SKM-1 treated with dmso at 0.1 percent for 144 hours (cell line): Measurements from ENCODE around the gene ING2.
A peak's percentile ranks its signal among the peaks of the same experiment; 100 is the strongest.
"Not testable (repeated sequence)": the region's sequence is repeated elsewhere in the genome, so short reads cannot be mapped to it uniquely, and the experiment has no call there.

ENCODE experiments used
- DNase-seq: peaks from one replicate; lab custom pipeline; 2025; ENCODE audit not compliant: unreplicated experiment; lab: John Stamatoyannopoulos, UW

ING2 gene

DNA sequence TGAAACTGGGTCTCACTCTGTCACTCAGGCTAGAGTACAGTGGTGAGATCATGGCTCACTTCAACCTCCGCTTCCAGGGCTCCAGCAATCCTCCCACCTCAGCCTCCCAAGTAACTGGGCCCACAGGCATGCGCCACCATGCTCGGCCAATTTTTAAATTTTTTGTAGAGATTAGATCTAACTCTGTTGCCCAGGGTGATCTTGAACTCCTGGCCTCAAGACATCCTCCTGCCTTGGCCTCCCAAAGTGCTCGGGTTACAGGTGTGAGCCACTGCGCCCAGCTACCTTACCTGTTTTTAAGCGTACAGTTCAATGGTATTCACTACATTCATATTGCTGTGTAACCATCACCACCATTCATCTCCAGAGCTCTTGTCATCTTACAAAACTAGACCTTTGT is 41.5 kb downstream of the ING2 start:
- no peak for DNase-seq

DNA sequence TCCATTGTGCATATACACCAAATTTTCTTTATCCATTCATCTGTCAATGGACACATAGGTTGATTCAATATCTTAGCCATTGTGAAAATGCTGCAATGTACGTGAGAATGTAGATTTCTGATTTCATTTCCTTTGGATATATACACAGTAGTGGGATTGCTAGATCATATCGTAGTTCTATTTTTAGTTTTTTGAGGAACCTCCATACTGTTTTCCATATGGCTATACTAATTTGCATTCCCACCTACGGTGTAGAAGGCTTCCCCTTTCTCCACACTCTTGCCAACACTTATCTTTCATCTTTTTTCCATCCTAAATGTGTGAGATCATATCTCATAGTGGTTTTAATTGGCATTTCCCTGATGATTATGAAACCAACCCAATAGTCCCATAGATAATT is 43.4 kb downstream of the ING2 start:
- no peak for DNase-seq

DNA sequence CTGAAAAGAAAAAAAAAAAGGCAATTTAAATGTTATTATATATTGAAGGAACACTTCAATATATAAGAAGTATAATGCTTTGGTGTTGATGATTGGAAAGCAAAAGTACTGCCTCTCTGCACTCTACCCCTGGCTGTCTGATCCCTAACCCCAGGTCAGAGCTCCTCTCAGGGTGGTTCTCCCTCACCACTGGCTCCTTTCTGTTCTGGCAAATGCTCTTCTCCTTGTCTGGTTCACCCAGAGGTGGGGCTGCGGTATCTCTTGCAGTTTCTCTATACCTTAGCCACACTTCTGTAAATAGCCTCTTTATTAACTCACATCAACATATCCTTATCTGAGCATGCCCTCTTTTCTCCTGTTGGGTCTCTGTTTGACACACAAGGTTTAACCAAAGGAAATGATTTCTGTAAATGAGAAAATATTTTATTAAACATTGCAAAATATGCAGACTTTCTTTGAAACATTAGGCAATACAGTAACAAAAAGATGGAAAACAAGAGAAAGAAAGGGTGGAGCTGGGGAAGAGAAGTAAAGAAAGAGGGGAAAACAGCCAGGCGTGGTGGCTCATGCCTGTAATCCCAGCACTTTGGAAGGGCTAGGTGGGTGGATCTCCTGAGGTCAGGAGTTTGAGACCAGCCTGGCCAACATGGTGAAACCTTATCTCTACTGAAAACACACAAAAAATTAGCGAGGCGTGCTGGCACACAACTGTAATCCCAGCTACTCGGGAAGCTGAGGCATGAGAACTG is 45.7 kb downstream of the ING2 start:
- no peak for DNase-seq

DNA sequence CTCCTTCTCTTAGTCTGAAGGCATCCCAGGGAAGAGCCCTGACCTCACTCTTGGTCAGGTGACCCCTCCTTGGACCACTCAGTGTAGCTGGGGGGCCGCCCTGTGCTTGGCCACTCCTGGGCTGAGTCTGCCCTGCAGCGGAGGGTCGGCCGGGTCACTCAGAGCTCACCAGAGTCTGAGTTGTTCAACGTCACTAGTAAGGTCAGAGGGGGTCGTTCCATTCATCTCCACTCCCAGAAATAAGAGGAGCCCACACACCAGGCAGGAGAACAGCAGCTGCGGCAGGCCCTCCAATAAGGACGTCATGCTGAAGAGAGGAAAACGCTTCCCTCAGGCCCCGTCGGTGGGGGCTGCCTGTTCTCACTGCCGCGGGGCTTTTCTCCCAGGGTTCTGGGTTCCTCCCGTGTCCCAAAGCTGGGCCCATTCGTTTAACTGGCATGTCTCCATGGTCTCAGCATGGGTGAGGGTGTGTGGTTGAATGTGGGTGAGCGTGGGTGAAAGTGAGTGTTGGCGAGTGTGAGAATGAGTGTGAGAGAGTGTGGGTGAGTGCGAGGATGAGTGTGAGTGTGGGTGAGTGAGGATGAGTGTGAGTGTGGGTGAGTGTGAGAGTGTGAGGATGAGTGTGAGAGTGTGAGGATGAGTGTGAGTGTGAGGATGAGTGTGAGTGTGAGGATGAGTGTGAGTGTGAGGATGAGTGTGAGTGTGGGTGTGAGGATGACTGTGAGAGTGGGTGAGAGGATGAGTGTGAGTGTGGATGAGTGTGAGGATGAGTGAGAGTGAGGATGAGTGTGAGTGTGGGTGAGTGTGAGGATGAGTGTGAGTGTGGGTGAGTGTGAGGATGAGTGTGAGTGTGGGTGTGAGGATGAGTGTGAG is 47.7 kb downstream of the ING2 start:
- no peak for DNase-seq

DNA sequence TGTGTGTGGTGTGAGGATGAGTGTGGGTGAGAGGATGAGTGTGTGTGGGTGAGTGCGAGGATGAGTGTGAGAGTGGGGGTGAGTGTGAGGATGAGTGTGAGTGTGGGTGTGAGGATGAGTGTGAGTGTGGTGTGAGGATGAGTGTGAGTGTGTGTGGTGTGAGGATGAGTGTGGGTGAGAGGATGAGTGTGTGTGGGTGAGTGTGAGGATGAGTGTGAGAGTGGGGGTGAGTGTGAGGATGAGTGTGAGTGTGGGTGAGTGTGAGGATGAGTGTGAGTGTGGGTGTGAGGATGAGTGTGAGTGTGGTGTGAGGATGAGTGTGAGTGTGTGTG is 48.3 kb downstream of the ING2 start:
- DNase-seq = not testable (repeated sequence)

DNA sequence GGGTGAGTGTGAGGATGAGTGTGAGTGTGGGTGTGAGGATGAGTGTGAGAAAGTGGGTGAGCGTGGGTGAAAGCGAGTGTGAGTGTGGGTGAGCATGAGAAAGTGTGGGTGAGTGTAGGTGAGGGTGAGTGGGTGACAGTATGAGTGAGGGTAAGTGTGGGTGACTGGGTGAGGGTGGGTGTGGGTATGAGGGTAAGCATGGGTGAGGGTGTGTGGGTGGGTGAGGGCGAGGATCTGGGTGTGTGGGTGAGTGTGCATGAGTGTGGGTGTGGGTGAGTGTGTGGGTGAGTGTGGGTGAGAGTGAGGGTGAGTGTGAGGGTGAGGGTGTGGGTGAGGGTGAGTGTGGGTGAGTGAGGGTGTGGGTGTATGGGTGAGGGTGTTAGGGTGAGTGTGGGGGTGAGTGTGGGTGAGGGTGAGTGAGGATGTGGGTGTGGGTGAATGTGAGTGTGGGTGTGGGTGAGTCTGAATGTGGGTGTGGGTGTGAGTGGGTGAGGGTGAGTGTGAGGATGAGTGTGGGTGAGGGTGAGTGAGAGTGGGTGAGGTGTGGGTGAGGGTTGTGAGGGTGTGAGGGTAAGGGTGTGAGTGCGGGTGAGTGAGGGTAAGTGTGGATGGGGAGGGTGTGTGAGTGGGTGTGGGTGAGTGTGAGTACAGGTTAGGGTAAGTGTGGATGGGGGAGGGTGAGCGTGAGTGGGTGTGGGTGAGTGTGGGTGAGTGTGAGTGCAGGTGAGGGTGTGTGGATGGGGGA is 48.9 kb downstream of the ING2 start:
- no peak for DNase-seq

DNA sequence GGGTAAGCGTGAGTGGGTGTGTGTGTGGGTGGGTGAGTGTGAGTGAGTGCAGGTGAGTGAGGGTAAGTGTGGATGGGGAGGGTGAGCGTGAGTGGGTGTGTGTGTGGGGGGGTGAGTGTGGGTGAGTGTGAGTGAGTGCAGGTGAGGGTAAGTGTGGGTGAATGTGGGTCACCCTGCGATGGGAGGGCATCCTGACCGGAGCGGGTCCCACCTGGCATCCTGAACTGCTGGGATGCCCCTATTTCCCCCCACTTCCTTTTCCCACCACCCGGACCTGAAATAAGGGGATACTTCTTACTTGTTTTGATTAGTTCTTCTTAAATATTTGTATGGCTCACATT is 49.5 kb downstream of the ING2 start:
- no peak for DNase-seq

DNA sequence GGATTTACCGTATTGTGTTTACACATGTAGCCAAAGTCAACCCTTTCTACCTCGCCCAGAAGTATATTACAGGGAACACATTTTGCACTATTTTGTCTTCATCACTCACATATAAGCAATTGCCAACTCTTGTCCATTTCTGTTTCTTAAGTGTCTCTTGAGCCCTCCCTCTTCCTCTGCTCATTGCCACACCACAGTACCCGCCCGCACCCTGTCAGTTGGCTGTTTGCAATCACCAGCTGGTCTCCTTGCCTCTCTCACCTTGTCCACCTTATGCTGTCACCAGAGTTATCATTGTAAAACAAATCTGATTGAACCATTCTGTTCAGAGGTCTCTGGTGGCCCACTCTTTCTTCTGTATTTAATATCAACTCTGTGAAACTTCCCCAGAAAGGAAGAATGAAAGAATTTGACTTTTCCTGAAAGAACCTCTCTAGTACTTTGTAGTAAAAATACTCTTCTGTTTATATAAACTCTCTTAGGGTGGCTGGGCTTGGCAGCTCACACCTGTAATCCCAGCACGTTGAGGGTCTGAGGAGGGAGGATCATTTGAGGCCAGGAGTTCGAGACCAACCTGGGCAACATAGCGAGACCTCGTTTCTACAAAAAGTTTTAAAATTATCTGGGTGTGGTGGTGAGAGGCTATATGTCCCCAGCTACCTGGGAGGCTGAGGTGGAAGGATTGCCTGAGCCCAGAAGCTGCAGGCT is 50.2 kb downstream of the ING2 start:
- DNase-seq = peak; percentile 43

DNA sequence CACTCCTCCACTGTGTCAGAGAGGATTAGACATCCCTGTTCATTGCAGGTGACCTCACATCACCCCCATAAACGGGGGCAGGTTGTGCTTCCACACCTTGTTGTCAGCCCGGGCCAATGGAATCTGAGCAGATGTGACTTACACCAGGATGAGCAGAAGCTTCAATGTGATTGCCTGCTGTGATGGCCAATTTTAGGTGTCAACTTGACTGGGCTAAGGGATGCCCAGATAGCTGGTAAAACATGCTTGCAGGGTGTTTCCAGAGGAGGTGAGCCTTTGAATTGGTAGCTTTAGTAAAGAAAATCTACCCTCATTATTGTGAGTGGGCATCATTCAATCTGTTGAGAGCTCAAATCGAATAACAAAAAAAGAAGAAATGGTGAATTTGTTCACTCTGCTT is 52.1 kb downstream of the ING2 start:
- no peak for DNase-seq

DNA sequence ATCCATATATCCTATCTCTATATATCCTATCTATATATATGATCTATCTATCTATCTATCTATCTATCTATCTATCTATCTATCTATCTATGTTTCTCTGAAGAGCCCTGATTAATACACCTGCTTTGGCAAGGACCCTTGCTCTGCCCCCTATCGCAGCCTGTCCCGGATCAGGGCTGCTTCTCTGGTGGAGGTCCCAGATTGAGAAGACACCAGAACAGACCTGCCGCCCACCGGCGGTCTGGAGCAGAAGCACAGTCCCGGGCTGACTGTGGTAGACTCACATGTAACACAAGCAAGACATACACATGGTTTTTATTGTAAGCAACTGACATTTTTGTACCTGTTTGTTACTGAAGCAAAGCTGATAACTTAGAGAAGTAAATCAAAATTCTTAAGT is 52.8 kb downstream of the ING2 start:
- no peak for DNase-seq

DNA sequence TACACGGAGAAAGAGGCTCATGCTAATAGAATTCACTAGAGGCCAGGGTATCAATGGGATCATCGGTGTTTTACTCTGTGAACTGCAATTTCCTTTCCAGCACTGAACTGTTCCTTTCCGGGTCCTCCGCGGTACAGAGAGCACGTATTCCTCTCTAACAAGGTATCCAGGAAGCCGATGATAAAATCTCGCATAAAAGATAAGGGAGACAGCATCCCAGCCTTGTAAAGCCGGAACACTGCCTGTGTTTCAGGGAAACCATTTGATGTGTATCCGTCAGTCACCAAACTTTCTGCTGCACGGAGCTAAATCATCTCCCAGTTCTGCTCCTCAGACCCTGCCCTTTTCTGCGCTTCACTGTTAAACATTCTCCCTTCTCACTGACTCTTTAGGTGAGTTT is 54.0 kb downstream of the ING2 start:
- DNase-seq = no peak

DNA sequence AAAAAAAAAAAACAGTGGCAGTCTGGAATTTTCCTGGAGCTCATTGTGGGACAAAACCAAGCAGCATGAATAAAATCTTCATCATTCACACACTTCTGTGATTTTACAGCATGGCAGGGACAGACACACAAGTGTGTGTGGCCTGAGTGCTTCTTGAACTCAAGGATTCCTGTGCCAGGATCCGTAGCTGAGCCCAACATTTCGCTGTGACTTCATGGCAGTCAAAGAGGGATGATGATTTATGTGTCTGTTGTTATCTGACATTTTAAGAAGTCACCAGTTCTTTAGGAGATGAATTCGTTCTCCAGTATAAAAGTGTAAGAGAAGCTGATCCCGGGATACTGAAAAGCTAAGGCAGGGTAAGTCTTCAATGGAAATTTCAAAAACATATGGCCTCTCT is 57.0 kb downstream of the ING2 start:
- DNase-seq = no peak
